NCI-H510A treated with DMSO at 0.1 percent for 48 hours (cell line): ENCODE data around the gene B4GALNT3.

Source experiments
- DNase-seq: peaks from one replicate; lab custom pipeline; 2025; lab: John Stamatoyannopoulos, UW

Gene B4GALNT3

GRCh38 chr12:467591-467990, 7.9 kb downstream of the B4GALNT3 start:
- no peak for DNase-seq

- DNase-seq = no peak
Measured at GRCh38 chr12:468671-469389, 9.1 kb downstream of the B4GALNT3 start.

- DNase-seq = no peak
Measured at GRCh38 chr12:470133-470532, 10.4 kb downstream of the B4GALNT3 start.

GRCh38 chr12:473198-473597, 13.5 kb downstream of the B4GALNT3 start:
- DNase-seq = no peak

- no peak for DNase-seq
Measured at GRCh38 chr12:473863-474577, 14.3 kb downstream of the B4GALNT3 start.

GRCh38 chr12:475286-475685, 15.5 kb downstream of the B4GALNT3 start:
- no peak for DNase-seq

- DNase-seq = no peak
Measured at GRCh38 chr12:479161-479560, 19.4 kb downstream of the B4GALNT3 start.

GRCh38 chr12:480831-481816, 21.4 kb downstream of the B4GALNT3 start:
- peak; percentile 58 for DNase-seq

- DNase-seq = peak; percentile 52
Measured at GRCh38 chr12:482061-482460, 22.3 kb downstream of the B4GALNT3 start.

- no peak for DNase-seq
Measured at GRCh38 chr12:484096-484495, 24.4 kb downstream of the B4GALNT3 start.

- no peak for DNase-seq
Measured at GRCh38 chr12:490260-490659, 30.5 kb downstream of the B4GALNT3 start.

GRCh38 chr12:495466-495865, 35.7 kb downstream of the B4GALNT3 start:
- DNase-seq = no peak

GRCh38 chr12:496736-497135, 37.0 kb downstream of the B4GALNT3 start:
- no peak for DNase-seq

GRCh38 chr12:497501-498160, 37.9 kb downstream of the B4GALNT3 start:
- no peak for DNase-seq

GRCh38 chr12:499837-500458, 40.2 kb downstream of the B4GALNT3 start:
- no peak for DNase-seq

GRCh38 chr12:501722-502447, 42.1 kb downstream of the B4GALNT3 start:
- peak; percentile 31 for DNase-seq

- DNase-seq = peak; percentile 42
Measured at GRCh38 chr12:503111-503761, 43.5 kb downstream of the B4GALNT3 start.

- DNase-seq = no peak
Measured at GRCh38 chr12:505221-505620, 45.5 kb downstream of the B4GALNT3 start.

GRCh38 chr12:507391-507796, 47.7 kb downstream of the B4GALNT3 start:
- no peak for DNase-seq

GRCh38 chr12:508145-508544, 48.4 kb downstream of the B4GALNT3 start:
- no peak for DNase-seq
